ENCODE measurements around the gene PAK6. TPM values are rescaled to one million over a fixed set of nuclear protein-coding genes. Genes with fewer than 3 reads are reported as not detected.

The PAK6 gene
- total and polyA plus RNA-seq, 2 experiments from 2014 or later: 2.4 to 20.0 TPM

GRCh38 chr15:40198355-40199085 is 40.3 kb upstream of the PAK6 start:
- TF ChIP-seq, protein P1, sequence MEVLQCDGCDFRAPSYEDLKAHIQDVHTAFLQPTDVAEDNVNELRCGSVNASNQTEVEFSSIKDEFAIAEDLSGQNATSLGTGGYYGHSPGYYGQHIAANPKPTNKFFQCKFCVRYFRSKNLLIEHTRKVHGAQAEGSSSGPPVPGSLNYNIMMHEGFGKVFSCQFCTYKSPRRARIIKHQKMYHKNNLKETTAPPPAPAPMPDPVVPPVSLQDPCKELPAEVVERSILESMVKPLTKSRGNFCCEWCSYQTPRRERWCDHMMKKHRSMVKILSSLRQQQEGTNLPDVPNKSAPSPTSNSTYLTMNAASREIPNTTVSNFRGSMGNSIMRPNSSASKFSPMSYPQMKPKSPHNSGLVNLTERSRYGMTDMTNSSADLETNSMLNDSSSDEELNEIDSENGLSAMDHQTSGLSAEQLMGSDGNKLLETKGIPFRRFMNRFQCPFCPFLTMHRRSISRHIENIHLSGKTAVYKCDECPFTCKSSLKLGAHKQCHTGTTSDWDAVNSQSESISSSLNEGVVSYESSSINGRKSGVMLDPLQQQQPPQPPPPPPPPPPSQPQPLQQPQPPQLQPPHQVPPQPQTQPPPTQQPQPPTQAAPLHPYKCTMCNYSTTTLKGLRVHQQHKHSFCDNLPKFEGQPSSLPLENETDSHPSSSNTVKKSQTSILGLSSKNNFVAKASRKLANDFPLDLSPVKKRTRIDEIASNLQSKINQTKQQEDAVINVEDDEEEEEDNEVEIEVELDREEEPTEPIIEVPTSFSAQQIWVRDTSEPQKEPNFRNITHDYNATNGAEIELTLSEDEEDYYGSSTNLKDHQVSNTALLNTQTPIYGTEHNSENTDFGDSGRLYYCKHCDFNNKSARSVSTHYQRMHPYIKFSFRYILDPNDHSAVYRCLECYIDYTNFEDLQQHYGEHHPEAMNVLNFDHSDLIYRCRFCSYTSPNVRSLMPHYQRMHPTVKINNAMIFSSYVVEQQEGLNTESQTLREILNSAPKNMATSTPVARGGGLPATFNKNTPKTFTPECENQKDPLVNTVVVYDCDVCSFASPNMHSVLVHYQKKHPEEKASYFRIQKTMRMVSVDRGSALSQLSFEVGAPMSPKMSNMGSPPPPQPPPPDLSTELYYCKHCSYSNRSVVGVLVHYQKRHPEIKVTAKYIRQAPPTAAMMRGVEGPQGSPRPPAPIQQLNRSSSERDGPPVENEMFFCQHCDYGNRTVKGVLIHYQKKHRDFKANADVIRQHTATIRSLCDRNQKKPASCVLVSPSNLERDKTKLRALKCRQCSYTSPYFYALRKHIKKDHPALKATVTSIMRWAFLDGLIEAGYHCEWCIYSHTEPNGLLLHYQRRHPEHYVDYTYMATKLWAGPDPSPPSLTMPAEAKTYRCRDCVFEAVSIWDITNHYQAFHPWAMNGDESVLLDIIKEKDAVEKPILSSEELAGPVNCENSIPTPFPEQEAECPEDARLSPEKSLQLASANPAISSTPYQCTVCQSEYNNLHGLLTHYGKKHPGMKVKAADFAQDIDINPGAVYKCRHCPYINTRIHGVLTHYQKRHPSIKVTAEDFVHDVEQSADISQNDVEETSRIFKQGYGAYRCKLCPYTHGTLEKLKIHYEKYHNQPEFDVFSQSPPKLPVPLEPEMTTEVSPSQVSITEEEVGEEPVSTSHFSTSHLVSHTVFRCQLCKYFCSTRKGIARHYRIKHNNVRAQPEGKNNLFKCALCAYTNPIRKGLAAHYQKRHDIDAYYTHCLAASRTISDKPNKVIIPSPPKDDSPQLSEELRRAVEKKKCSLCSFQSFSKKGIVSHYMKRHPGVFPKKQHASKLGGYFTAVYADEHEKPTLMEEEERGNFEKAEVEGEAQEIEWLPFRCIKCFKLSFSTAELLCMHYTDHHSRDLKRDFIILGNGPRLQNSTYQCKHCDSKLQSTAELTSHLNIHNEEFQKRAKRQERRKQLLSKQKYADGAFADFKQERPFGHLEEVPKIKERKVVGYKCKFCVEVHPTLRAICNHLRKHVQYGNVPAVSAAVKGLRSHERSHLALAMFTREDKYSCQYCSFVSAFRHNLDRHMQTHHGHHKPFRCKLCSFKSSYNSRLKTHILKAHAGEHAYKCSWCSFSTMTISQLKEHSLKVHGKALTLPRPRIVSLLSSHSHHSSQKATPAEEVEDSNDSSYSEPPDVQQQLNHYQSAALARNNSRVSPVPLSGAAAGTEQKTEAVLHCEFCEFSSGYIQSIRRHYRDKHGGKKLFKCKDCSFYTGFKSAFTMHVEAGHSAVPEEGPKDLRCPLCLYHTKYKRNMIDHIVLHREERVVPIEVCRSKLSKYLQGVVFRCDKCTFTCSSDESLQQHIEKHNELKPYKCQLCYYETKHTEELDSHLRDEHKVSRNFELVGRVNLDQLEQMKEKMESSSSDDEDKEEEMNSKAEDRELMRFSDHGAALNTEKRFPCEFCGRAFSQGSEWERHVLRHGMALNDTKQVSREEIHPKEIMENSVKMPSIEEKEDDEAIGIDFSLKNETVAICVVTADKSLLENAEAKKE (CRISPR knock-in tag; IDR thresholded peaks at IDR 0.05): no peak

DNA sequence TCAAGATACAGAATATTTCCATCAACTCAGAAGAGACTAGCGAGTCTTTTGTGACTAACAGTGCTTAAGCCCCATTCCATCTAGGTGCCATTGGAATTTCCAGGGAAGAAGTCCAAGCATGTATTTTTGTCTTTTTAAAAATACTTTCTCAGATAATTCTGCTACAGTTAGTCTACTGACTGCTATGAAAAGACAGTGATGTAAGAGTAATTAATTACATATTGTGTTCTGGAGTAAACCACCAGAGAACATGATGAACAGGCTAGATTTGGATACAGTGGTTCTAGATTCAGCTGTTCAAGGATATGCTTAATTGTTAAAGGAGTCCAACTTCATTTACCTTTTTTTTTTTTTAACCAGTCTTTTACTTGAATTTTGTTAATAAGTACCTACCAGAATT is 34.8 kb upstream of the PAK6 start:
- peaks cover 84% of the 10 kb centered on the region for H3K36me3 ChIP-seq (ENCODE audit: insufficient read depth)
- peaks cover 3% of the 10 kb centered on the region for H3K27me3 Mint-ChIP-seq (ENCODE audit: insufficient read depth, low read depth, poor library complexity)
- TF ChIP-seq, protein P2, sequence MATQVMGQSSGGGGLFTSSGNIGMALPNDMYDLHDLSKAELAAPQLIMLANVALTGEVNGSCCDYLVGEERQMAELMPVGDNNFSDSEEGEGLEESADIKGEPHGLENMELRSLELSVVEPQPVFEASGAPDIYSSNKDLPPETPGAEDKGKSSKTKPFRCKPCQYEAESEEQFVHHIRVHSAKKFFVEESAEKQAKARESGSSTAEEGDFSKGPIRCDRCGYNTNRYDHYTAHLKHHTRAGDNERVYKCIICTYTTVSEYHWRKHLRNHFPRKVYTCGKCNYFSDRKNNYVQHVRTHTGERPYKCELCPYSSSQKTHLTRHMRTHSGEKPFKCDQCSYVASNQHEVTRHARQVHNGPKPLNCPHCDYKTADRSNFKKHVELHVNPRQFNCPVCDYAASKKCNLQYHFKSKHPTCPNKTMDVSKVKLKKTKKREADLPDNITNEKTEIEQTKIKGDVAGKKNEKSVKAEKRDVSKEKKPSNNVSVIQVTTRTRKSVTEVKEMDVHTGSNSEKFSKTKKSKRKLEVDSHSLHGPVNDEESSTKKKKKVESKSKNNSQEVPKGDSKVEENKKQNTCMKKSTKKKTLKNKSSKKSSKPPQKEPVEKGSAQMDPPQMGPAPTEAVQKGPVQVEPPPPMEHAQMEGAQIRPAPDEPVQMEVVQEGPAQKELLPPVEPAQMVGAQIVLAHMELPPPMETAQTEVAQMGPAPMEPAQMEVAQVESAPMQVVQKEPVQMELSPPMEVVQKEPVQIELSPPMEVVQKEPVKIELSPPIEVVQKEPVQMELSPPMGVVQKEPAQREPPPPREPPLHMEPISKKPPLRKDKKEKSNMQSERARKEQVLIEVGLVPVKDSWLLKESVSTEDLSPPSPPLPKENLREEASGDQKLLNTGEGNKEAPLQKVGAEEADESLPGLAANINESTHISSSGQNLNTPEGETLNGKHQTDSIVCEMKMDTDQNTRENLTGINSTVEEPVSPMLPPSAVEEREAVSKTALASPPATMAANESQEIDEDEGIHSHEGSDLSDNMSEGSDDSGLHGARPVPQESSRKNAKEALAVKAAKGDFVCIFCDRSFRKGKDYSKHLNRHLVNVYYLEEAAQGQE (IDR thresholded peaks at IDR 0.05; ENCODE audit: unreplicated experiment): no peak
- TF ChIP-seq EZH2phosphoT487 (IDR thresholded peaks at IDR 0.05; ENCODE audit: unreplicated experiment): no peak
- TF ChIP-seq JUNB (IDR thresholded peaks at IDR 0.05; ENCODE audit: unreplicated experiment): no peak
- TF ChIP-seq ZNF114 (CRISPR knock-in tag; IDR thresholded peaks at IDR 0.05): no peak
- TF ChIP-seq EZH2 (IDR thresholded peaks at IDR 0.05; ENCODE audit: low read depth, unreplicated experiment): no peak

More at GRCh38 chr15:40198355-40199085, 40.3 kb upstream of the PAK6 start:
- Histone ChIP-seq H3K79me2 (replicated peaks; ENCODE audit: insufficient read depth) (peaks cover 37% of the 10 kb centered on the region), H2AFZ (no peak overlapping the region), H3K4me2 (no peak overlapping the region), H3K36me3 (ENCODE audit: insufficient read depth) (peaks cover 81% of the 10 kb centered on the region), H3K27ac (ENCODE audit: low read depth) (no peak overlapping the region), H3F3A (replicated peaks; ENCODE audit: low read depth) (0 out of 2 replicates have a peak, but pooled peaks cover 5% of the 10 kb centered on the region), H3K27me3 (ENCODE audit: insufficient read depth) (no peaks in the 10 kb centered on the region), H3K9me2 (ENCODE audit: insufficient read depth) (no peaks in the 10 kb centered on the region), H3K4me3 (no peak overlapping the region), H4K20me1 (replicated peaks; ENCODE audit: insufficient read depth) (peaks cover 29% of the 10 kb centered on the region), H3K4me1 (ENCODE audit: insufficient read depth) (no peaks in the 10 kb centered on the region)
- Mint-ChIP-seq H3K4me3 (no peak overlapping the region), H3K9me3 (no peaks in the 10 kb centered on the region), H3K36me3 (ENCODE audit: low read depth) (peaks cover 86% of the 10 kb centered on the region), H3K4me1 (no peaks in the 10 kb centered on the region), H3K27me3 (ENCODE audit: insufficient read depth, low read depth, poor library complexity) (no peaks in the 10 kb centered on the region), H3K27ac (no peak overlapping the region)
- no peak for DNase-seq (ENCODE audit: low spot score)
- no peak for ATAC-seq

More for the DNA sequence above, 34.8 kb upstream of the PAK6 start:
- Mint-ChIP-seq H3K9me3 (no peaks in the 10 kb centered on the region), H3K27ac (no peak overlapping the region), H3K4me3 (no peak overlapping the region), H3K36me3 (ENCODE audit: low read depth) (peaks cover 80% of the 10 kb centered on the region), H3K4me1 (no peaks in the 10 kb centered on the region)
- Histone ChIP-seq H4K20me1 (replicated peaks; ENCODE audit: insufficient read depth) (peaks cover 10% of the 10 kb centered on the region), H3K27ac (ENCODE audit: low read depth) (no peak overlapping the region), H3K9me2 (ENCODE audit: insufficient read depth) (no peaks in the 10 kb centered on the region), H3K27me3 (ENCODE audit: insufficient read depth) (no peaks in the 10 kb centered on the region), H3K4me3 (no peak overlapping the region), H3K4me1 (ENCODE audit: insufficient read depth) (no peaks in the 10 kb centered on the region), H2AFZ (no peak overlapping the region), H3K79me2 (replicated peaks; ENCODE audit: insufficient read depth) (no peaks in the 10 kb centered on the region), H3K4me2 (no peak overlapping the region), H3F3A (replicated peaks; ENCODE audit: low read depth) (0 out of 2 replicates have a peak, but pooled peaks cover 7% of the 10 kb centered on the region)
- ATAC-seq (no peak), DNase-seq (ENCODE audit: low spot score) (no peak)

All from GM23338 (cell line).